Lower lobe of right lung (tissue), 2 donors: ENCODE results near the gene LHPP. TPM values are rescaled to one million over a fixed set of nuclear protein-coding genes. Genes with fewer than 3 reads are reported as not detected.

Experiments used
- ATAC-seq, 2 donors: fragments of 200-7000 bp; cut with Tn5 transposase; one replicate each; pipeline ENCODE4 v1.9.1; 2020 to 2022; ENCODE audit warnings: mild to moderate bottlenecking in 2 of 2, moderate library complexity in 2 of 2
- DNase-seq: peaks from one replicate; pipeline ENCODE4 v3.0.0-alpha.2; 2020
- H3K27ac ChIP-seq: fragments of 200-600 bp; one replicate; pipeline ENCODE4 v1.8.0; 2022
- H3K27me3 ChIP-seq: fragments of 200-600 bp; one replicate; pipeline ENCODE4 v1.8.0; 2022; ENCODE audit warnings: low read depth
- H3K36me3 ChIP-seq: fragments of 200-600 bp; one replicate; pipeline ENCODE4 v1.8.0; 2022; ENCODE audit warnings: mild to moderate bottlenecking
- H3K4me1 ChIP-seq: fragments of 200-600 bp; one replicate; pipeline ENCODE4 v1.8.0; 2022
- H3K4me3 ChIP-seq: fragments of 200-600 bp; one replicate; pipeline ENCODE4 v1.8.0; 2022; ENCODE audit warnings: mild to moderate bottlenecking
- H3K9me3 ChIP-seq: fragments of 200-600 bp; one replicate; pipeline ENCODE4 v1.8.0; 2022
- intact Hi-C: fragments of 100-400 bp; cut with DNase I; formaldehyde crosslinking; loops from one replicate; pipeline ENCODE4 v1.11.0; 2022
- total RNA-seq: library from RNA; stranded (reverse); fragmentation: NEBNext Ultra II Directional; extraction: Animal tissue kit (Norgen Biotek cat#: 25700); gene quantifications from one replicate; pipeline ENCODE4 v1.2.1, GENCODE V29; 2021
- TF ChIP-seq, protein P1 (sequence below): fragments of 200-600 bp; IDR thresholded peaks from one replicate; pipeline ENCODE4 v1.8.0; 2022; ENCODE audit warnings: antibody characterized with exemption, mild to moderate bottlenecking
- donor health status: DM: no; HTN: yes; CAD: no; lungs with severe emphysema.

Gene LHPP
- total RNA-seq, 1 donor from 2014 or later: 17.8 TPM

DNA sequence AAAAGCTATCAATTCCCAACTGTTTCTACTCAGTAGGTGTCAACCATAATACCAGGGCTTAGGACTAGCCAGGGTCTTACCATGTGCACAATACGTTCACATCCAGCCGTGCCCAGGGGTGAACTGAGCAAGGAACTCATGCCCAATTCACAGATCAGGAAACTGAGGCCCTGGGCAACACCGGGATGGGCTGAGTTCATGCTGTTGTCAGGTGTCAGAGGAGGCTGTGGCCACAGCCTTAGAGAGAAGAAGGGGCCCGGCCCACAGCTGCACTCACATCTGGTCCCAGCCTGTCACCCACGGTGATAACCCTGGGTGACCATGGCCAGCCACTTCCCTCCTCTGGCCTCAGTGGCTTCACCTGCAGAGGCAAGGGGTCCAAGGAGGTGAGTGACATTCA lies 190.6 kb downstream of the LHPP start:
- DNase-seq (no peak), ATAC-seq (no peak)
- Histone ChIP-seq H3K9me3 (no peaks in the 10 kb centered on the region), H3K27ac (no peak overlapping the region), H3K4me3 (no peak overlapping the region), H3K36me3 (no peaks in the 10 kb centered on the region), H3K4me1 (peaks cover 86% of the 10 kb centered on the region), H3K27me3 (no peaks in the 10 kb centered on the region)
- TF ChIP-seq, protein P1, sequence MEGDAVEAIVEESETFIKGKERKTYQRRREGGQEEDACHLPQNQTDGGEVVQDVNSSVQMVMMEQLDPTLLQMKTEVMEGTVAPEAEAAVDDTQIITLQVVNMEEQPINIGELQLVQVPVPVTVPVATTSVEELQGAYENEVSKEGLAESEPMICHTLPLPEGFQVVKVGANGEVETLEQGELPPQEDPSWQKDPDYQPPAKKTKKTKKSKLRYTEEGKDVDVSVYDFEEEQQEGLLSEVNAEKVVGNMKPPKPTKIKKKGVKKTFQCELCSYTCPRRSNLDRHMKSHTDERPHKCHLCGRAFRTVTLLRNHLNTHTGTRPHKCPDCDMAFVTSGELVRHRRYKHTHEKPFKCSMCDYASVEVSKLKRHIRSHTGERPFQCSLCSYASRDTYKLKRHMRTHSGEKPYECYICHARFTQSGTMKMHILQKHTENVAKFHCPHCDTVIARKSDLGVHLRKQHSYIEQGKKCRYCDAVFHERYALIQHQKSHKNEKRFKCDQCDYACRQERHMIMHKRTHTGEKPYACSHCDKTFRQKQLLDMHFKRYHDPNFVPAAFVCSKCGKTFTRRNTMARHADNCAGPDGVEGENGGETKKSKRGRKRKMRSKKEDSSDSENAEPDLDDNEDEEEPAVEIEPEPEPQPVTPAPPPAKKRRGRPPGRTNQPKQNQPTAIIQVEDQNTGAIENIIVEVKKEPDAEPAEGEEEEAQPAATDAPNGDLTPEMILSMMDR: no peak
- intact Hi-C loops: no loop called here

DNA sequence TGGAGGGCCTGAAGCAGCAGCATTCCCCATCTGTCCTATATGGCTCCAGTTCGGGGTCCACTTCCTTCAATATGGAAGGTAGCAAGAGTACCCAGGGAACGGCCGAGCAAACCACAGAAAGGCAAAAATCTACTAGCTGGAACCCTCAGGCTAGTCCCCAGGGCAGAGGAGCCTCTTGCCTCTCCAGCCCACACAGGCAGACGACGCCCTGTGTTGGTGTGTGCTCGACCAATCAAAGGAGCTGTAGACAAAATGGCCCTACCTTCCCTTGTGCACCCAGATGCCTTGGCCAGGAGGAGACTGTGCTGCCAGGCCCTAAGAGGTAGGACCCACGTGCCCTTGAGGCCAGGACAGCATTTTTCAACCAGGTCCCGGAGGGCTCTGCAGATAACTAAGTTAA lies 191.1 kb downstream of the LHPP start:
- H3K27ac ChIP-seq: peak overlapping the region; percentile 72
- no peaks in the 10 kb centered on the region for H3K9me3 ChIP-seq
- TF ChIP-seq, protein P1: no peak
- H3K36me3 ChIP-seq: no peaks in the 10 kb centered on the region
- no peaks in the 10 kb centered on the region for H3K27me3 ChIP-seq
- ATAC-seq: no peak
- H3K4me1 ChIP-seq: peaks cover 81% of the 10 kb centered on the region
- no peak overlapping the region for H3K4me3 ChIP-seq
- intact Hi-C loops: no loop called here
- no peak for DNase-seq

DNA sequence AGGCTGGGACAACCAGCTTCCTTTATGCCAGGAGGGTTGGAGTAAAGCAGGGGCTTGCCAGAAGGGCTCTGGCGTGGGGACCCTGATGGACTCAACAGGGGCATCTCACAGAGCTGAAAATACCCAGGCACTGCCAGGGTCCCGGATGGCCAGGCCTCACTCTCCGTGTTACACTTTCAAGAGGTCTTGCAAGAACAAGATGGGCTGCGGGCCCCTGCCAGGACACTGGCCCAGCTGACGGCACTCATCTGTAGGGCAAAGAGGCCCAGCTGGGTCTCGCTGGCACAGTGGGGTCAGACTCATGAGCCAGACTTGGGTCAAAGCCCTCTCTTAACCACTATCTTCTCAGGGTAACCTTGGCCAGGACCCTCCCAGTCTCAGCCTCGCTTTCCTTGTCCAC lies 191.7 kb downstream of the LHPP start:
- DNase-seq (no peak), ATAC-seq (no peak)
- TF ChIP-seq, protein P1: no peak
- Histone ChIP-seq H3K9me3 (no peaks in the 10 kb centered on the region), H3K4me3 (no peak overlapping the region), H3K4me1 (peaks cover 80% of the 10 kb centered on the region), H3K27ac (peak overlapping the region; percentile 72), H3K27me3 (no peaks in the 10 kb centered on the region), H3K36me3 (no peaks in the 10 kb centered on the region)
- intact Hi-C loops: no loop called here

DNA sequence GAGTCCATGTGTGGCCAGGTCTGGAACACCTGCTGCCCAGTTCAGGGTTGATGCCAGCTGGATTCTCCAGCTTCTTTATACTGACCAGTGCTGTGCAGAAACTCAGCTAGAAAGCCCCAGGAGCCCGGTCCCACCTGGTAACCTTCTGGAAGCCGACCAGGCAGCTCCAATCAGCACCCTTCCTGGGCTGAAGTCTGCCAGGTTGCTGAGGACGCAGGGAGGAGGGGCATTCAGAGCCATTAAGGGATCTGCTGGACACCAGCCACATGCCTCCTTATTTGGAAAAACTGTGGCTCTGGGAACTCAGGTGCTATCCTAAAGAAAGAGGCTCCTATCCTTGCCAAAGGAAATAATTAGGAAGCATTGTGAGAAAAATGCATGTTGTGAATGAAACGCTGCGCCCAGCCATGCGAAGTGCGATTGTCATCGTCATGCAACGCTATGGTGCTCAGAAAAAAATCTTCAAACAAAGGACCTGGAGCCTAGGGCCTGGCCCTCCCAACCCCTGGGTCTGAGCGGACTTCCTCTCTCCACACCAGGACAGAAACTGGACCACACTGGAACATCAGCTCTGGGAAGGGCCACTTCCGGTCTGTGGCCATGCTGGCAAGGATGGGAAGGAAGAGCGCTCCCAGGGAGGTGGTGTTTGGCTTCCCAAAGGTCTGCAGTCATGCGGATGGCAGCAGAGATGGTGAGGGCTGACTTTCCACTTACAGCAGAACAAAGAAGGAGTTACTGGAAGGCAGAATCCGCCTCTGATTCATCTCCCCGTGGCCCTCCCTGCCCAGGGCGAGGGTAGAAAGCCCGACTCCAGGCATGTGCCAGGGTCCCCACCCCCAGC lies 192.4 kb downstream of the LHPP start:
- Histone ChIP-seq H3K36me3 (no peaks in the 10 kb centered on the region), H3K27ac (peak overlapping the region; percentile 72), H3K27me3 (no peaks in the 10 kb centered on the region), H3K4me1 (peaks cover 80% of the 10 kb centered on the region), H3K4me3 (no peak overlapping the region), H3K9me3 (no peaks in the 10 kb centered on the region)
- TF ChIP-seq, protein P1: no peak
- intact Hi-C loops: no loop called here
- peak; percentile 7 to 18 for ATAC-seq
- DNase-seq: no peak

DNA sequence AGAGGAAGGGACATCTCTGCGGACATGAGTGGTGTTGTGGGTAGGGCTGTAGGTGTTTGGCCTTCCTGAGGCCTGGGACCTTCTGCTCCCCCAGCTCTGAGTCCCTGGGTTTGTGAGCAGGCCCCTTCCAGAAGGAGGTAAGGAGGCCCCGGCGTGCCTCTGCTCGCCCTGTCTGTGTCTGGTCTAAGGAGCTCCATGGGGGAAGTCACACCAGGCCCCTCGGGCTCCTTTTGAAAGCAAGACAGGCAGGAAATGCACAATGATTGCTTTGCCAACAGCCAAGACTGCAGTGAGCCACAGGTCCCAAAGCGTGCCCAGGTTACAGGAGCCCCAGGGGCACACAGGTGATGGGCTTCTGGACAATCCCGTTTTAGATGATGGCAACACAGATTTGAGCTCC lies 193.1 kb downstream of the LHPP start:
- DNase-seq (no peak), ATAC-seq (peak in 1 of 2 donors; percentile 1)
- no peaks in the 10 kb centered on the region for H3K36me3 ChIP-seq
- H3K27ac ChIP-seq: peak overlapping the region; percentile 72
- H3K9me3 ChIP-seq: no peaks in the 10 kb centered on the region
- no peaks in the 10 kb centered on the region for H3K27me3 ChIP-seq
- TF ChIP-seq, protein P1: no peak
- peaks cover 79% of the 10 kb centered on the region for H3K4me1 ChIP-seq
- no peak overlapping the region for H3K4me3 ChIP-seq
- intact Hi-C loops: no loop called here
